GM18526 (cell line): ENCODE data around the gene MIOS.
A peak's percentile ranks its signal among the peaks of the same experiment; 100 is the strongest.

ENCODE experiments used
- POLR2A ChIP-seq: IDR thresholded peaks from 3 replicates; pipeline ENCODE4 v1.6.1; 2011; ENCODE audit not compliant: insufficient read length; ENCODE audit errors: extremely low read depth

MIOS gene

GRCh38 chr7:7548407-7548806 lies 18.3 kb upstream of the MIOS start:
- TF ChIP-seq POLR2A, result no peak

DNA sequence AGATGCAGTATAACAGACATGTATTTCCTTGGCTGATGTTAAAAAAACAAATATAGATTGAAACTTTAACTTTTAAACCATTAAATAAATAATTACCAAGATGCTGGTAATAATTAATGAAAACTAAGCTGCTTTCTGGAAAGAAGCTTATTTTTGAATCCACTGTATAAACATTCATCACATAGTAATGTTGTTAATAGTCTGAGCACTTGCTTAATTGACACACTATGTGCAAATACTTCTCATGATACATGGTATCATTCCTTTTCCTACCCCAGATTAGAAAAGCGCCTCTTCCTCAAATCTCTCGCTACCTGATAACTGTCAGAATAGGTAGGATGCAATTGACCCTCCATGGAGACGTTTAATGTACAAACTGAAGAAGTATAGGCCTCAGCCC lies 16.0 kb upstream of the MIOS start:
- TF ChIP-seq POLR2A, result no peak

DNA sequence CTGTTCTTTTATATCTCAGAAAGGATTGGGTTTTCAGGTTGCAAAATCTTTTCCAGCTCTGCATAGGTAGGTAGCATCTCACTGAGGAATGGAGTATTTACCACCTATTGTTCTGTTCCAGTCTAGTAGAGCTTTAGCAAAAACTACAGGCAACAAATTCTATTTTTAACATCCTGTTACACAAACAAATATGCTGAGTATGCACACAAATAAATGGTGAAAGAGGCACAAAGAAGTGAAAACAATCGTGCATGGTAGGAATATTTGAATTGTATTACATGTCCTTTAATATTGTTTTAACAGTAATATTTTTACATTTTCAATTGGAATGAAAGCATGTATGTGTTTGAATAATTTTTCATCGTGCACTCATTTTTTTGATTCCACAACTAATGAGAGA lies 14.5 kb upstream of the MIOS start:
- no peak for TF ChIP-seq POLR2A

DNA sequence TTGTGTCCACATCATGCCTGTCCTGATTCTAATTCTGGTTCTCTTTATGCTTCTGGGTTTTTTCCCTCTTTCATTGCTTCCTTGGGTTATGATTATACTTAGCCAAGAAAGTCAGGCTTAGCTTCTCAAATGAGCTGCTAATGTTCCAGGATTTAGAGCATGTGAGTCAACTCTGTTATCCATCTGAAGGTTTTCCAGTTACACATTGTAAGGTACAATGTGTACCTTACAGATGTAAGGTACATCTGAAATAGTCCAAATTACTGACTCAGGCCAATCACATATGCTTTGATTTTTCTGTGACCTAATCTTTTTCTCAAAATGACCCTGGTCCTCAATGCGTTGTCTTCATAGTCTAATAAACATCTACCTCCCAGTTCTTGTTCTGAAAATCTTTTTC lies 13.3 kb upstream of the MIOS start:
- TF ChIP-seq POLR2A, result no peak

DNA sequence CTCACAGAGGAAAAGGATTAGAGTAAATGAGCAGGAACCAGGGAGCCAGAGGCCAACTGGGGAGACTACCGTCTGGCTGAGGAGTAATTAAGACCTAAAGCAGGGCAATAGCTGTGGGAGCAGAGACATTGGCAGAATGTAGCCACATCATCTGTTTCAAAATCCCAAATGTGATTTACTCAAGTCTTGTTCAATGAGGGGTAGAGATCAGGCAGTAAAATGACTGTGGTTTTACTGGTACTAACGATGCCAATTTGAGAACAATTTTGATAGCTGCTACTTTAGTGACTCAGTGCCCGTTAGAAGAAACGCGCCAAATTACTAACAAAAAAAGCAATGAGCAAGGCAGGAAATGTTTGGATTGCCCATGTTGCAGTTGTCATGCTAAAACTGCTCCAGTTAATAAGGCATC lies 12.7 kb upstream of the MIOS start:
- TF ChIP-seq POLR2A, result no peak

DNA sequence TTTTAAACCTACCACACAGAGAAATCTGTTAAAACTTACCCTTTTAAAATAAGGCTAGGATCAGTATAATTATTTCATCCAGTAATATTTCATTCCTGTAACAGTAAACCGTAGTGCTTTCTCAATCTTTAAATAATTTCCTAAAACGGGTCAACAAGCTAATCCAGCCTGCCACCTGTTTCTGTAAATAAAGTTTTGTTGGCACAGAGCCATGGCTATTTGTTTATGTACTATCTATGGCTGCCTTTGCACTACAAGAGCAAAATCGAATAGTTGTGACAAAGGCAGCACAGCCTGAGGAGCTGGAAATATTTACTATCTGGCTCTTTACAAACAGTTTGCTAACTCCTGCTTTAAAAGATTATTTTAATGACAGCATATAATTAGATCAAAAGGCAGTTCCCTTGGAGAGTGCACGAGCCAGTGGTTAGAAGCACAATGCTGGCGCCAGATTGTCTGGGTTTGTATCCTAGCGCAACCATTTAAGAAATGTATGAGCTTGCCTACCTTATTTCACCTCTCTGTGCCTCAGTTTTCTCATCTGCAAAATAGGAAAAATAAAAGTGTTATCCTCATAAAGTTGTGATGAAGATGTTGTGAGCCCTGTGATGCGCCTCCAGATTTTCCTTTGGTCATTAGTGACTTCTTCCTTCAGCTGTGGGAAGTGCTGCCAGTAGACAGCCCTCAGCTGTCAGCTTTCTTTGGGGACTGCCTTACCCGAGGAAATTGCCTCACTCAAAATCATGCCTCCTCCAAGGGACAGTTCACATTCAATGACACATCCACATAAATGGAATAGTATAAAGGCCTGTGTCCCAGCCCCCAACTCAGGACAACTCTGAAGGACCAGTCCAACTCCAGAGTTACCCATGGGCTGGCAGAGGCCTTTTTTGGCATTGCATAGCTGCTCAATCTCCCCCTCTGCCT lies 11.8 kb upstream of the MIOS start:
- no peak for TF ChIP-seq POLR2A

- TF ChIP-seq POLR2A, result no peak
Measured at GRCh38 chr7:7556852-7557251, 9.8 kb upstream of the MIOS start.

DNA sequence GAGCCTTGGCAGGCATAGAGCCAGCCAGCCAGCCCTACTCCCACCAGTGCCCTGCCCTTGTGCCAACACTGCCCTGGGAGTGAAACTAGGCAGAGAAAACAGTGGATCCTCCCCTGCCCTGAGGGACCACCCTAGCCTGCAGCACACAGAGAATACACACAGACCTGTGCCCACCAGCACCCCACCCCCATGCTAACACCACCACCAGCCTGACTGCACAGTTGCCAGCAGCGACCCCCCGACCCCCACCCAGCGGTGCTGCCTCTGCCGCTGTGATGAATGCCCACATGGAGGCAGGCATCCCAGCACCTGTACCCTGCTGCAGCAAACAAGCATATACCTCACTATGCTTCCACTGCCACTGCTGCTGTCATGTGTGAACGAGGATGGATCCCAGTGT lies 9.4 kb upstream of the MIOS start:
- TF ChIP-seq POLR2A, result no peak

DNA sequence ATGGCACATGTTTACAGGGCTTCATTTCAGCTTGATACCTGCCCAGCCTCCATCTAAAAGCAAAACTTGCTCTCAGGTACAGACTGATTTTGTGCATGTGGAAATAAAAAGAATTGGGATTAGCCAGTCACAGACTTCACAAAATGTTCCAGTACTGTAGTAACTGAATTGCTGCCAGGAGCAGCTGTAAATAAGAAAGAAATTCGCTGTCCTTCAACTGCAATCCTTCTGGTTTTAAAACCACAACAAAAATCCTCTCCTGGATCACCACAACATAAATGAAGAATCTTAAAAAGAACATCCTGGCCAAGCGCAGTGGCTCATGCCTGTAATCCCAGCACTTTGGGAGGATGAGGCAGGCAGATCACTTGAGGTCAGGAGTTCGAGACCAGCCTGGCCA lies 3.9 kb upstream of the MIOS start:
- TF ChIP-seq POLR2A, result no peak

GRCh38 chr7:7563269-7563668 lies 3.4 kb upstream of the MIOS start:
- TF ChIP-seq POLR2A, result no peak

DNA sequence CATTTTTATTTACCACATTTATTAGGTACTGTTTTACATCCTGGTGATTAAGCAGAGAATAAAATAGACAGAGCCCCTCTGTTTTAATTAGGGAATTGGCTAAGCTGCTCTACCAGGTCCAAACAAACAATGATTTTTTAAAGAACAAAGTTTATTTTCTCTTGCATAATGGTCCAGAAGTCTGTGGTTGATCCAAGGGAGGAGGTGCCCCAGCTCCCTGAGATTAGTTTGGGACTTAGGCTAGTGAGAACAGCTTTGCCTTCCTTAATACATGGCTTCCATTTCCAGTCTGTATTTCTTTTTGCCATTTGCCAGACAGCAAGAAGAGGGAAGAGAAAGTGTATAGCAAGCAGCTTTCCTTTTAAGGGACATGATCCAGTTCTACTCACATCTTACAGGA lies 2.9 kb upstream of the MIOS start:
- no peak for TF ChIP-seq POLR2A

DNA sequence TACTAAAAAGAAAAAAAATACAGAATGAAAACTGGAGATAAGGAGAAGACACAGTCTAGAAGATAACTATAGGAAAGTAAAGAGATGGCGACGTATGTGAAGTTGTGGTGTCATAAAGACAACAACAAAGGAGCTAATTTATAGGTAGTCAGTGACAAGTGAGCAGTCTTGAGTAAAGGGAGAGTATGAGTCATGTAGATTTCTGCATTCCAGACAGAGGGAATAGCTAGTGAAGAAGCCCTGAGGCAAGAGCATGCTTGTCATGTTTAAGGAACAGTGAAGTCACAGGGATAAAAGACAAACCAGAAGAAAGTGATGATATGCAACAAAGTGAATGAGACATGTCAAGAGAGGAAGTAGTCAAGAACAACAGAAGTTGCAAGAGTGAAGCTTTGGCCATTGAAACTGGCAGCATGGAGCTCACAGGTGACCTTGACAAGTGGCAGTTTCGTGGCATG lies 2.3 kb upstream of the MIOS start:
- no peak for TF ChIP-seq POLR2A

GRCh38 chr7:7565018-7565680 lies 1.5 kb upstream of the MIOS start:
- no peak for TF ChIP-seq POLR2A

DNA sequence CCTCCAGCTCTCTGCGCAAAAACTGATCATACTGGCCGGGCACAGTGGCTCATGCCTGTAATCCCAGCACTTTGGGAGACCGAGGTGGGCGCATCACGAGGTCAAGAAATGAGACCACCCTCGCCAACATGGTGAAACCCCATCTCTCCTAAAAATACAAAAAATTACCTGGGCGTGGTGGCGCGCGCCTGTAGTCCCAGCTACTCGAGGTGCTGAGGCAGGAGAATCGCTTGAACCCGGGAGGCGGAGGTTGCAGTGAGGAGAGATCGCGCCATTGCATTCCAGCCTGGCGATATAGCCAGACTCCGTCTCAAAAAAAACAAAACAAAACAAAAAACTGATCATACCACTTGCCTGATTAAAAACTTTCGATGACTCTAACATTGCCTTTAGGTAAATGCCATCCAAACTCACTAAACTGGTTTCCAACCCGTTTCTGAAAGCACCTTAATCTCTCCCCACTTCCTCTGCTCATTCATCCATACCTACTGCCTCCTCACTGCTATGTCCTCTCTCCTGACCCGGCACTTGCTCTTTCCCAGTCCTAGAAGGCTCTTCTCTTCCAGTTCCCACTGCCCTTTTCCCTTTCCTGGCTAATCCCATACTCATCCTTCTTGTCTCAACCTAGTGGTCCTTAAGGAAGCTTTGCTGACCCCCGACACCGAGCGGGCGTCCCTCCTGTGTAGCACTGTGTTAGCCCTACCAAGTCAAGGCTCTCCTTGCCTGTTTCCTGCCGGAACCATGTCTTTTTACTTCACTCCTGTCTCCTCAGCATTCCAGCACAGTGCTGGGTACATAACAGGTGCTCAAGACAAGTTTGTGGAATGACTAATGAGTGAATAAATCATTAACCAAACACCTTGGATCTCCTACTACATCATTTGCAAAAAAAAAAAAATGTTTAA lies 686 bp upstream of the MIOS start:
- TF ChIP-seq POLR2A, result no peak

DNA sequence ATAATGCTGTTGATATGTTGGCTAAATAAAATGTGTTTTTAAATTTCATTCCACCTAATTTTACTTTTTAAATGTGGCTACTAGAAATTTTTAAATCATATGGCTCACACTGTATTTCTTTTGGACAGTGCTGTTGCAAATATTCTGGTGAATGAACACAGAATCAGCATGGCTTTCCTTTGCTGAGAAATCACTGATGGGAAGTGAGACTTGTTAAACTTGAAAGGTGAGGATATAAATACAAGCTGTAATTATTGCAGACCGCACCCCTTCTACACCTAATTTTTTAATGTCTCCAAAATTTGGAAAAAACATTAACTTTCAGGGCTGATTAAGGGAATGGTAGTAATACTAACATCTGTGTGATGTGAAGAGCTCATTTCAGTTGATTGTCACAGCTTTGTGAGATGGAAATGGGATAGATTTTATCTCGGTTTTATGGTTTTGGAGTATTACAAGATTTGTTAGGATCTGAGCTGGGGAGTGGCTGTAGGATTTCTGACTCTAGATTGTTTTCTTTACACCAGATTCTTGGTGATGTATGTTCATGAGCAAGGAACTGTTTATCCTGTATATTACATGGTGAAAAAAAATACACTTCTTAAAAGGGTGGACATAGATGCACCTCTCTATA lies 1.3 kb downstream of the MIOS start:
- TF ChIP-seq POLR2A, result peak; percentile 29
